ENCODE data around the gene ZBED1. TPM values are rescaled to one million over a fixed set of nuclear protein-coding genes. Genes with fewer than 3 reads are reported as not detected.
"Not testable (repeated sequence)": the region's sequence is repeated elsewhere in the genome, so short reads cannot be mapped to it uniquely, and the experiment has no call there.

ZBED1 gene
- total RNA-seq, 4 donors from 2014 or later = 15.6 to 39.2 (median 22.1) TPM

- Histone ChIP-seq H3K4me1 (no peaks in the 10 kb centered on the region), H3K9me3 (no peaks in the 10 kb centered on the region), H3K27ac (no peak overlapping the region), H3K4me3 (no peak overlapping the region), H3K27me3 (no peaks in the 10 kb centered on the region), H3K36me3 (no peaks in the 10 kb centered on the region)
- intact Hi-C loops (cut with DNase I; ENCODE audit: low total_unique reads) = no loop called here
- no peak for TF ChIP-seq POLR2A (IDR thresholded peaks at IDR 0.05)
- TF ChIP-seq, protein P1, sequence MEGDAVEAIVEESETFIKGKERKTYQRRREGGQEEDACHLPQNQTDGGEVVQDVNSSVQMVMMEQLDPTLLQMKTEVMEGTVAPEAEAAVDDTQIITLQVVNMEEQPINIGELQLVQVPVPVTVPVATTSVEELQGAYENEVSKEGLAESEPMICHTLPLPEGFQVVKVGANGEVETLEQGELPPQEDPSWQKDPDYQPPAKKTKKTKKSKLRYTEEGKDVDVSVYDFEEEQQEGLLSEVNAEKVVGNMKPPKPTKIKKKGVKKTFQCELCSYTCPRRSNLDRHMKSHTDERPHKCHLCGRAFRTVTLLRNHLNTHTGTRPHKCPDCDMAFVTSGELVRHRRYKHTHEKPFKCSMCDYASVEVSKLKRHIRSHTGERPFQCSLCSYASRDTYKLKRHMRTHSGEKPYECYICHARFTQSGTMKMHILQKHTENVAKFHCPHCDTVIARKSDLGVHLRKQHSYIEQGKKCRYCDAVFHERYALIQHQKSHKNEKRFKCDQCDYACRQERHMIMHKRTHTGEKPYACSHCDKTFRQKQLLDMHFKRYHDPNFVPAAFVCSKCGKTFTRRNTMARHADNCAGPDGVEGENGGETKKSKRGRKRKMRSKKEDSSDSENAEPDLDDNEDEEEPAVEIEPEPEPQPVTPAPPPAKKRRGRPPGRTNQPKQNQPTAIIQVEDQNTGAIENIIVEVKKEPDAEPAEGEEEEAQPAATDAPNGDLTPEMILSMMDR (IDR thresholded peaks at IDR 0.05) = no peak
- DNase-seq = no peak
Observed at GRCh38 chrX:2526390-2526789, 25.6 kb upstream of the ZBED1 start.

DNA sequence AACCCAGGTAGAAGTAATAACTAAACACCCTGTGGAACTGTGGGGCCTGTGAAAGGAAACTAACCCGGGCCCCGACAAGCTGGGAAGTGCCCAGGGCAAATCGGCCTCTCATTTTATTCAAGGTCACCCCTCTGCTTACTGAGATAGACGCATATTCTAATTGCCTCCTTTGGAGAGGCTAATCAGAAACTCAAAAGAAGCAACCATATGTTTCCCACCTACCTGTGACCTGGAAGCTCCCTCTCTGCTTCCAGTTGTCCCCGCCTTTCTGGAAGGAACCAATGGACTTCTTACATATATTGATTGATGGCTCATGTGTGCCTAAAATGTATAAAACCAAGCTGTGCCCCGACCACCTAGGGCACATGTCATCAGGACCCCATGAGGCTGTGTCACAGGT lies 23.1 kb upstream of the ZBED1 start:
- DNase-seq = no peak
- no peaks in the 10 kb centered on the region for H3K4me1 ChIP-seq
- H3K9me3 ChIP-seq = no peaks in the 10 kb centered on the region
- TF ChIP-seq POLR2A (IDR thresholded peaks at IDR 0.05) = no peak
- TF ChIP-seq, protein P1 (IDR thresholded peaks at IDR 0.05) = no peak
- H3K27me3 ChIP-seq = no peaks in the 10 kb centered on the region
- no peak overlapping the region for H3K4me3 ChIP-seq
- no peak overlapping the region for H3K27ac ChIP-seq
- intact Hi-C loops (cut with DNase I; ENCODE audit: low total_unique reads) = no loop called here
- no peaks in the 10 kb centered on the region for H3K36me3 ChIP-seq

DNA sequence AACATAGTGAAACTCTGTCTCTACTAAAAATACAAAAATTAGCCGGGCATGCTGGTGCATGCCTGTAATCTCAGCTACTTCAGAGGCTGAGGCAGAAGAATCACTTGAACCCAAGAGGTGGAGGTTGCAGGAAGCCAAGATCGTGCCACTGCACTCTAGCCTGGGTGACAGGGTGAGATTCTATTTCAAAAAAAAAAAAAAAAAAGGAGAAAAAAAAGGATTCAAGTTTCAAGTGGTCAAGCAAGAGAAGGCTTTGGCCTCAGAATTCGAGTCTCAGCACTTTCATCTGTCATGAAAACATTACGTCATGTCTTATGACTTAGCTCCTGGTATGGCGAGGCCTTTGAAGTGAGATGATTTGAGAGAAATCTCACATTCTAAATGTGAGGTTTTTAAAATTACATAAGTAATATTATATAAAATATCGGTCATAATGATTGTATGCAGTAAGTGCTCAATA lies 21.2 kb upstream of the ZBED1 start:
- Histone ChIP-seq H3K27ac (no peak overlapping the region), H3K27me3 (no peaks in the 10 kb centered on the region), H3K4me3 (no peak overlapping the region), H3K9me3 (no peaks in the 10 kb centered on the region), H3K36me3 (no peaks in the 10 kb centered on the region), H3K4me1 (no peaks in the 10 kb centered on the region)
- no peak for DNase-seq
- no peak for TF ChIP-seq POLR2A (IDR thresholded peaks at IDR 0.05)
- TF ChIP-seq, protein P1 (IDR thresholded peaks at IDR 0.05) = no peak
- intact Hi-C loops (cut with DNase I; ENCODE audit: low total_unique reads) = no loop called here

DNA sequence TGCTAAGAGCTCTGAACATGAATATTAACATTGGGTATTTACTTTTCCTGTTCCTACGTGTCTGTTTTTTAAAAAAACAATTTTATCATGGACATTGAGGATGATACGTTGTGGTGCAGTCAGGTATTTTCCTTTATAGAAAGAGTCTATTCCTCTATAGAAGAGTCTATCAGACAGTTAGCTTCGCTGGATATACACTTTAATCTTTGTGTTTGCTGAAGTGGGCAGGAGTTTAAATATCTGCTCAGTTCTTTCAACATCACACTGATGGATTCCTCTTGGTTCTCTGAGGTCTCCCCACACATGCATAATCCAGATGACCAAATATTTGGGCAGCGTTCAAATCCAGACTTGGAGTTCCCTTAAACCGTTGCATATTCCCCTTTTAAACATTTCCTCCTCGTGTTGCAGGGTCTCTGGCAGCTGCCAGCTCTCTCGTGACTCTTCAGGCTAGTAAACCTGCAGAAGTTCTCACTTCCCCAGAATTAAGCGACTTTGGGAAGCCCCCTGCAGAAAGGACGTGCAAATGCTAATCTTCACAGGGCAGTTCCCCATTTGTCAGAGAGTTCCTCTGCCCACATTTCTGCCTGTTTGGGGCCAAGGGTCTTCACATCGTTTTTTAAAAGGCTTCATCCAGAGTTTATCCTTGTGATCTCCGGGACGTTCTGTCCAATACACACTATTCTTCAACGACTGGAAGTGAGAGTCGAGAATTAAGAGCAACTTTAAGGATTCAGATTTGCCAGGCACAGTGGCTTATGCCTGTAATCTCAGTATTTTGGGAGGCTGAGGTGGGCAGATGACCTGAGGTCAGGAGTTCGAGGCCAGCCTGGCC lies 20.5 kb upstream of the ZBED1 start:
- Histone ChIP-seq H3K36me3 (no peaks in the 10 kb centered on the region), H3K4me1 (no peaks in the 10 kb centered on the region), H3K27ac (no peak overlapping the region), H3K9me3 (no peaks in the 10 kb centered on the region), H3K4me3 (no peak overlapping the region), H3K27me3 (no peaks in the 10 kb centered on the region)
- TF ChIP-seq POLR2A (IDR thresholded peaks at IDR 0.05) = no peak
- TF ChIP-seq, protein P1 (IDR thresholded peaks at IDR 0.05) = no peak
- no peak for DNase-seq
- intact Hi-C loops (cut with DNase I; ENCODE audit: low total_unique reads) = no loop called here

- Histone ChIP-seq H3K4me3 (no peak overlapping the region), H3K9me3 (no peaks in the 10 kb centered on the region), H3K4me1 (no peaks in the 10 kb centered on the region), H3K27ac (no peak overlapping the region), H3K27me3 (no peaks in the 10 kb centered on the region), H3K36me3 (no peaks in the 10 kb centered on the region)
- intact Hi-C loops (cut with DNase I; ENCODE audit: low total_unique reads) = no loop called here
- DNase-seq = no peak
- TF ChIP-seq, protein P1 (IDR thresholded peaks at IDR 0.05) = no peak
- no peak for TF ChIP-seq POLR2A (IDR thresholded peaks at IDR 0.05)
Observed at GRCh38 chrX:2520539-2520938, 19.8 kb upstream of the ZBED1 start.

DNA sequence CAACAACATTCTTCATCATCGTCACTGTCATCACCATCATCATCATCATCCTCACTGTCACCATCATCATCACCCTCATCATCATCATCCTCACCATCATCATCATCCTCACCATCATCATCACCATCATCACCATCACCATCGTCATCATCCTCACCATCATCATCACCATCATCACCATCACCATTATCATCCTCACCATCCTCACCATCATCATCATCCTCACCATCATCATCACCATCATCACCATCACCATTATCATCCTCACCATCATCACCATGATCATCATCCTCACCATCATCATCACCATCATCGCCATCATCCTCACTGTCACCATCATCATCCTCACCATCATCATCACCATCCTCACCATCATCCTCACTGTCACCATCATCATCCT lies 18.9 kb upstream of the ZBED1 start:
- H3K4me3 ChIP-seq; H3K27ac ChIP-seq; H3K4me1 ChIP-seq; H3K9me3 ChIP-seq; intact Hi-C loops (cut with DNase I; ENCODE audit: low total_unique reads); DNase-seq; H3K27me3 ChIP-seq; H3K36me3 ChIP-seq: not testable (repeated sequence)
